Measurements from ENCODE around the gene FPR3.

- TF ChIP-seq, protein P1, sequence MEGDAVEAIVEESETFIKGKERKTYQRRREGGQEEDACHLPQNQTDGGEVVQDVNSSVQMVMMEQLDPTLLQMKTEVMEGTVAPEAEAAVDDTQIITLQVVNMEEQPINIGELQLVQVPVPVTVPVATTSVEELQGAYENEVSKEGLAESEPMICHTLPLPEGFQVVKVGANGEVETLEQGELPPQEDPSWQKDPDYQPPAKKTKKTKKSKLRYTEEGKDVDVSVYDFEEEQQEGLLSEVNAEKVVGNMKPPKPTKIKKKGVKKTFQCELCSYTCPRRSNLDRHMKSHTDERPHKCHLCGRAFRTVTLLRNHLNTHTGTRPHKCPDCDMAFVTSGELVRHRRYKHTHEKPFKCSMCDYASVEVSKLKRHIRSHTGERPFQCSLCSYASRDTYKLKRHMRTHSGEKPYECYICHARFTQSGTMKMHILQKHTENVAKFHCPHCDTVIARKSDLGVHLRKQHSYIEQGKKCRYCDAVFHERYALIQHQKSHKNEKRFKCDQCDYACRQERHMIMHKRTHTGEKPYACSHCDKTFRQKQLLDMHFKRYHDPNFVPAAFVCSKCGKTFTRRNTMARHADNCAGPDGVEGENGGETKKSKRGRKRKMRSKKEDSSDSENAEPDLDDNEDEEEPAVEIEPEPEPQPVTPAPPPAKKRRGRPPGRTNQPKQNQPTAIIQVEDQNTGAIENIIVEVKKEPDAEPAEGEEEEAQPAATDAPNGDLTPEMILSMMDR (IDR thresholded peaks at IDR 0.05 in 8 of 11, conservative IDR thresholded peaks at IDR 0.05 in 3 of 11): no peak
- no peak for TF ChIP-seq POLR2A (IDR thresholded peaks at IDR 0.05)
- TF ChIP-seq POLR2AphosphoS5 (IDR thresholded peaks at IDR 0.05): no peak
These were observed 2.5 kb downstream of the FPR3 start for GRCh38 chr19:51797480-51797879.
